Ovary (tissue), 3 donors: ENCODE measurements around the gene KIF26A.

Experiments used
- POLR2A ChIP-seq: fragments of 450-650 bp; IDR thresholded peaks from one replicate; pipeline ENCODE4 v1.6.1; 2017; ENCODE audit warnings: antibody characterized with exemption, mild to moderate bottlenecking, moderate library complexity
- TF ChIP-seq, protein P1 (sequence below), 3 donors: fragments of 450-650 bp in 2 of 3; fragments of 200-600 bp in 1 of 3; IDR thresholded peaks; one replicate each; pipeline versions ENCODE4 v1.5.1 to v1.8.0; 2016 to 2022; ENCODE audit warnings: antibody characterized with exemption in 3 of 3, mild to moderate bottlenecking in 1 of 3
- donor health status: DM: no; HTN: no; CAD: no.

DNA sequence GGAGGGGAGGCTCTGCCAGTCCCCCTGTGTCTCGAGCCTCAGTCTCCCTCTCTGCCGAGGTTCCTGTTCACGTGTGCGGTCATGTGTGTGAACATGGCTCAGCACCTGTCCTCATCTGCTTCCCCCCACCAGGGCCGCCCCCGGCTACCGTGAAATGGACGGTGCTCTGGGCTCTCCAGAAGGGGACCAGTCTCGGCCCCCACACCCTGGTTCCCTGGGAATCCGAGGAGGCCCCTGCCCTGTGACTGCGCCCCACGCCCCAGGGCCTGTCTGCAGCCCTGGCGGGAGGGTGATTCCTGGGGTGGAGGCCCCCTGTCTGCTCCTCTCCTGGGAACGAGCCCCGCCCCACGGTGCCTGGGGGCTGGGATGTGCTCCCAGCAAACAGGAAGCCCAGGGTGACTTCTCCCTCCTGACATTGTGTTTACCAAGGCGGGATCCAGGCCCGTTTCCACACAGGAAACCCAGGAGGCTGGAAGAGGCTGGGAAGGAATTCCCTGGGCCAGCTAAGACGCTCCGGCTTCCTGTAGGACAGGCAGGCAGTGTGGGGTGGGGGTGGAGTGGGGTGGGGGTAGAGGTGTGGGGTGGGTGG is 46.6 kb downstream of the KIF26A start:
- TF ChIP-seq POLR2A: no peak
- TF ChIP-seq, protein P1, sequence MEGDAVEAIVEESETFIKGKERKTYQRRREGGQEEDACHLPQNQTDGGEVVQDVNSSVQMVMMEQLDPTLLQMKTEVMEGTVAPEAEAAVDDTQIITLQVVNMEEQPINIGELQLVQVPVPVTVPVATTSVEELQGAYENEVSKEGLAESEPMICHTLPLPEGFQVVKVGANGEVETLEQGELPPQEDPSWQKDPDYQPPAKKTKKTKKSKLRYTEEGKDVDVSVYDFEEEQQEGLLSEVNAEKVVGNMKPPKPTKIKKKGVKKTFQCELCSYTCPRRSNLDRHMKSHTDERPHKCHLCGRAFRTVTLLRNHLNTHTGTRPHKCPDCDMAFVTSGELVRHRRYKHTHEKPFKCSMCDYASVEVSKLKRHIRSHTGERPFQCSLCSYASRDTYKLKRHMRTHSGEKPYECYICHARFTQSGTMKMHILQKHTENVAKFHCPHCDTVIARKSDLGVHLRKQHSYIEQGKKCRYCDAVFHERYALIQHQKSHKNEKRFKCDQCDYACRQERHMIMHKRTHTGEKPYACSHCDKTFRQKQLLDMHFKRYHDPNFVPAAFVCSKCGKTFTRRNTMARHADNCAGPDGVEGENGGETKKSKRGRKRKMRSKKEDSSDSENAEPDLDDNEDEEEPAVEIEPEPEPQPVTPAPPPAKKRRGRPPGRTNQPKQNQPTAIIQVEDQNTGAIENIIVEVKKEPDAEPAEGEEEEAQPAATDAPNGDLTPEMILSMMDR (IDR thresholded peaks at IDR 0.05): no peak
